ENCODE measurements around the gene SLC7A7. TPM values are rescaled to one million over a fixed set of nuclear protein-coding genes. Genes with fewer than 3 reads are reported as not detected.
"Not testable (repeated sequence)": the region's sequence is repeated elsewhere in the genome, so short reads cannot be mapped to it uniquely, and the experiment has no call there.

SLC7A7 gene
- total RNA-seq, 1 donor = 3.9 TPM

GRCh38 chr14:22852940-22853767 lies 37.9 kb upstream of the SLC7A7 start:
- peak overlapping the region; percentile 64 for H3K4me3 ChIP-seq (ENCODE audit: low read depth, low read length)
- peak; percentile 90 for TF ChIP-seq CTCF (IDR thresholded peaks at IDR 0.05; ENCODE audit: insufficient read depth, low read depth, low read length)
- peak; percentile 87 for DNase-seq (ENCODE audit: low read depth)

- no peak for TF ChIP-seq CTCF (IDR thresholded peaks at IDR 0.05; ENCODE audit: insufficient read depth, low read depth, low read length)
- no peak for DNase-seq (ENCODE audit: low read depth)
- no peak overlapping the region for H3K4me3 ChIP-seq (ENCODE audit: low read depth, low read length)
Observed at GRCh38 chr14:22852599-22852939, 37.3 kb upstream of the SLC7A7 start.

- DNase-seq (ENCODE audit: low read depth); H3K4me3 ChIP-seq (ENCODE audit: low read depth, low read length): not testable (repeated sequence)
Observed at GRCh38 chr14:22852178-22852577, 36.9 kb upstream of the SLC7A7 start.

GRCh38 chr14:22850944-22851764 lies 35.9 kb upstream of the SLC7A7 start:
- no peak overlapping the region for H3K4me3 ChIP-seq (ENCODE audit: low read depth, low read length)
- DNase-seq (ENCODE audit: low read depth) = peak; percentile 90

GRCh38 chr14:22849212-22849819 lies 34.1 kb upstream of the SLC7A7 start:
- DNase-seq (ENCODE audit: low read depth) = peak; percentile 38
- no peak overlapping the region for H3K4me3 ChIP-seq (ENCODE audit: low read depth, low read length)
- no peak for TF ChIP-seq CTCF (IDR thresholded peaks at IDR 0.05; ENCODE audit: insufficient read depth, low read depth, low read length)

More at GRCh38 chr14:22850944-22851764, 35.9 kb upstream of the SLC7A7 start:
- TF ChIP-seq CTCF (IDR thresholded peaks at IDR 0.05; ENCODE audit: insufficient read depth, low read depth, low read length) = no peak

GRCh38 chr14:22848351-22849164 lies 33.3 kb upstream of the SLC7A7 start:
- no peak for TF ChIP-seq CTCF (IDR thresholded peaks at IDR 0.05; ENCODE audit: insufficient read depth, low read depth, low read length)
- DNase-seq (ENCODE audit: low read depth) = peak; percentile 98
- H3K4me3 ChIP-seq (ENCODE audit: low read depth, low read length) = no peak overlapping the region
